ENCODE measurements around the gene ELMOD1.
"Not testable (repeated sequence)": the region's sequence is repeated elsewhere in the genome, so short reads cannot be mapped to it uniquely, and the experiment has no call there.

Gene ELMOD1

GRCh38 chr11:107590460-107591377 lies at the start of gene ELMOD1:
Gene ELMOD1 (plus strand): TSS chr11:107591147. CDS start chr11:107618190, 27,043 bp downstream.
- DNase-seq, result peak; percentile 33

DNA sequence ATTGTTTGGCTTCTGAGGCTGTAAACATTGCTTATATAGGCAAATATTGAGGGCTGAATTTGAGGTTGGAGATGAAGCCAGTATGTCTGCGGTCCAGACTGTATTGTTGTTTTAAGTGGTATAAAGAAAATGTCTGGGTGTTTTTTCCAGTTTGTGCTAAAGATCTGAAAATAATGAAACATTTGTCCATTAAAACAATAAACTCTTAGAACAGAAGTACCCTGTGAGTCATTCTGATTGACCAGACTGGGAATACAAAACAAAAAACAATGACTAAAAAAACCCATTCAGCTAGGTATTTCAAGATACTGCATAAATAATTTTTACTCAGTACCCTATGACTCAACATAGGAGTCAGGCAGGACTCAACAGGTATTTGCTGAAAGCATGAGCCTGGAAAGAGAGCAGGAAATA lies 45.8 kb upstream of the ELMOD1 start:
- no peak for DNase-seq

- no peak for DNase-seq
These were observed 43.0 kb upstream of the ELMOD1 start for GRCh38 chr11:107547961-107548360.

DNA sequence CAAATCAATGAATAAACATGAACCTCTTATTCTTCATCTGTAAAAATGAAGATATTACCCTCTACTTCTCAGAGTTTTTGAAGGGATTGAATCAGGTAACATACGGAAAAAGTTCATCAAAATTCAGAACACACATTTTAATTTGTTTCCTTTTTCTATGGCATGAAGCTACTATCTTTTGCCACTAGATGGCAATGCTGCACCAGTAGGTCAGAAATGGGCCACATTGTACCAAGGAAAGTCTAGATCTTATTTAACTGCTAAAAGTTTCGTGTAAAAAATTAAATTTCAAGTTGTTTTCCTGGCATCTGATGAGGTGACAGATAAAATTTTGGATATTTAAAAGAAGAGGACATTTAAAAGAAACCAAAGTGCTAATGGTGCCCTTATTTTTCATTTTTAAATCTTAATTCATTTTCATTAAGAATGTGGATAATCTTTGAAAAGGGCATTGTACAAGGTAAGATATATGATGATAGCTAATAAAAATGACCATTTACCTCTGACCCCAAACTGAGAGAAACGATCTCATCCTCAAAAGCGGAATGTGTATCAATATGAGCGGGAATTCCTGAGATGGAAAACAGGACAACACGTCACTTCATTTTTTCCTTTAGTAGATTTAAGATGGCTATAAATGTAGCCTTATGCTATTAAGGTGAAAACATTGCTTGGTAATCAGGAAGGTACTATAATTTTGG lies 41.5 kb upstream of the ELMOD1 start:
- no peak for DNase-seq

GRCh38 chr11:107549954-107550285 lies 41.0 kb upstream of the ELMOD1 start:
- no peak for DNase-seq

DNA sequence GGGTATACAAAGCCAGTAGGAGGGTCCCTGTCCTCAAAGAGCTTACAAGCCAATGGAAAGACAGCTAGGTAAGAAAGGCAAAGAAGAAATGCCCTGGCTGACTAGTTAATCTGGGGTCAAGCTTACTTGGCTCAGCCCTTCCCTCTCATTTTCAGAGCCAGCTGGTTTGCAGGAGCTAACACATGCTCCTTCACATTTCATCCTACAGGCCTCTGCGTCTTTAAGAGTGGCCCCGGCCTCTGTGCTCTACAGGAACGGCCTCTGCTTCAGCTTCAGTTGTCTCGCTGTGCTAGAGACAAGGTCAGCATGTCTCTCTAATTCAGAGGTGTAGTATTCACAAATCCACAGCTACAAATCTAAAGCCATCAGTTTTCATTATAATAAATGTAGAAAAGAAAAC lies 40.6 kb upstream of the ELMOD1 start:
- DNase-seq, result no peak

- no peak for DNase-seq
These were observed 29.3 kb upstream of the ELMOD1 start for GRCh38 chr11:107561688-107562087.

- DNase-seq, result no peak
These were observed 28.2 kb upstream of the ELMOD1 start for GRCh38 chr11:107562647-107563208.

DNA sequence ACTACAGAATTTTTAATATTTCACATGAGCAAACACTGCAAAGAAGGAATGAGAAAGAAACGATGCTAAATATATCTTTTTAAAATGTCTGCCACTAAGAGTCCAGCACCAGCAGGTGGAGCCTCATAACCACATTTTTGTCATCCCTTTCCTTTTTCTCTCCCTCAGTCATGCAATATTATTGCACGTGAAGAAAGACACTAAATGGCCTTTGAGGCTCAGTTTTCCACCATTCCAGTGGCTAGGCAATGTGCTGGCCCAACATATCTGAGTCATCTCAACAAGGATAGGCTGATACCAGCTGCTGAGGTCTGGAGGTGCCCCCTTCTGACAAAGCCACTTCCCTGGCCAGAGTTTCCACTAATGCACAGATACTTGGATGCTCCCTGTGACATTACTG lies 27.2 kb upstream of the ELMOD1 start:
- no peak for DNase-seq

GRCh38 chr11:107564877-107565218 lies 26.1 kb upstream of the ELMOD1 start:
- DNase-seq, result no peak

- DNase-seq, result peak; percentile 70
These were observed 25.6 kb upstream of the ELMOD1 start, which contains the start of gene ALKBH8 for GRCh38 chr11:107565219-107565937. Gene ALKBH8 (minus strand): TSS chr11:107565735. CDS start chr11:107560893, 4,842 bp downstream.

DNA sequence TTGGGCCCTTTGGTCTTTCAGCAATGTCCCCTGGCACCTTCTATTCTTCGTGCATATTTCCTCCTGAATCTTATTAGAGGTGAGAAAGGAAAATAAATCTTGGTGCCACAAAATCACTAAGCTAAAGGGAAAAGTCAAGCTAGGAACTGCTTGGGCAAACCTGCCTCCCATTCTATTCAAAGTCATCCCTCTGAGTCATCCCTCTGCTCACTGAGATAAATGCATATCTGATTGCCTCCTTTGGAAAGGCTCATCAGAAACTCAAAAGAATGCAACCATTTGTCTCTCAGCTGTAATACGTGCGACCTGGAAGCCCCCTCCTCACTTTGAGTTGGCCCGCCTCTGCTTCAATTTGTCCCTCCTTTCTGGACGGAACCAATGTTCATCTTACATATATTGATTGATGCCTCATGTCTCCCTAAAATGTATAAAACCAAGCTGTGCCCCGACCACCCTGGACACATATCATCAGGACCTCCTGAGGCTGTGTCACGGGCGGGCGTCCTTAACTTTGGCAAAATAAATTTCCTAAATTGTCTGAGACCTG lies 24.9 kb upstream of the ELMOD1 start:
- not testable (repeated sequence) for DNase-seq

GRCh38 chr11:107566569-107566968 lies 24.4 kb upstream of the ELMOD1 start:
- no peak for DNase-seq

DNA sequence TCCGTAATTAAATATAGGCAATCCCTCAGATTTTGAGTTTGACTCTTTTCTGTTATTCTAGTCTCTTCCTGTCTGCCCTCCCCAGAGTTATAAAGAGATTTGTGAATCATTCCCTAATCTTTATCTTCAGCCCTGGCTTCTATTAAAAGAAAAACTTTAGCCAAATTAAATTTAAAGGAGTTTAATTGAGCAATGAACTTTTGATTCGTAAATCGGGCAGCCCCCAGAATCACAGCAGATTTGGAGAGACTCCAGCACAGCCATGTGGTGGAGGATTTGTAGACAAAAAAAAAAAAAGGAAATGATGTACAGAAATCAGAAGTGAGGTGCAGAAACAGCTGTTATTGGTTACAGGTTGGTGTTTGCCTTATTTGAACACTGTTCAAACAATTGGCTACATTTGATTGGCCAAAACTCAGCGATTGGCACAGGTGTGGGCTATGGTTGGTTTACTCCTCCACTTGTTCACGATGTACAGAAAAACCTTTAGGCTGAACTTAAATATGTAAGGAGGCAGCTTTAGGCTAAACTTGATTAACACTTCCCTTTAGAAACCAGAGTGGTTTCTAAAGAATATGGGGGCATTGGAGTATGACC lies 23.1 kb upstream of the ELMOD1 start:
- DNase-seq, result no peak

DNA sequence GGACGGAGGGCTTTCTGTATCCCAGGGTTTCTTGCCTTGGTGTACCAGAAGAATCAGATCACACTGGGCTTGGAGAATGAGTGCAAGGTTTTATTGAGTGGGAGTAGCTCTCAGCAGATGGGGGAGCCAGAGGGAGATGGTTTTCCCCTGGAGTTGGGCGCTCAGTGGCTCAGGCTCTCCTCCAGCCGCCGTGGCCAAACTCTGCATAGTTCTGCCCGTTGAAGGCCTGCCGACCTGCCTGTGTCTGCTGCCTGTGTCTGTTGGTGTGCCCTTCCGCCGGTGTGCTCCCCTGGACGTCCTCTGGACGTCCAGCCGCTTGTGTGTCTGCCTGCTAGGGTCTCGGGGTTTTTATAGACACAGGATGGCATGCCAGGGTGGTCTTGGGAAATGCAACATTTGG lies 20.9 kb upstream of the ELMOD1 start:
- no peak for DNase-seq

DNA sequence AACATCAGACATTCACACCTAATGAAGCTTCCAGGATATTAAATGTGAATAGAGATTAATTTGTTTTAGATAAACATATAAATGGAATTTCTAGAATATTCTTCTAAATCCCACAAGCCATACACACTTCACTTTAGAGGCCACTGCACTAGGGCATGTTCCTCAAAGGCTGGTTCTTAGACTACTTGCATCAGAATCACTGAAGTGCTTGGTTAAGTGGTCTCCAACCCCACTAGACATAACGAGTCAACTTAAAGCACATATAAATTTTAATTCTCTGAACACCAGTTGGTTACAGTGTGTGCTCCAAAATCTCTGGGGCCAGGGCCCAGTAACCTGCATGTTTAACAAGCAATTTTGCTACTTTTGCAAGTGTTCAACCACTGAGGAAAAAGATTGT lies 17.5 kb upstream of the ELMOD1 start:
- DNase-seq, result no peak

DNA sequence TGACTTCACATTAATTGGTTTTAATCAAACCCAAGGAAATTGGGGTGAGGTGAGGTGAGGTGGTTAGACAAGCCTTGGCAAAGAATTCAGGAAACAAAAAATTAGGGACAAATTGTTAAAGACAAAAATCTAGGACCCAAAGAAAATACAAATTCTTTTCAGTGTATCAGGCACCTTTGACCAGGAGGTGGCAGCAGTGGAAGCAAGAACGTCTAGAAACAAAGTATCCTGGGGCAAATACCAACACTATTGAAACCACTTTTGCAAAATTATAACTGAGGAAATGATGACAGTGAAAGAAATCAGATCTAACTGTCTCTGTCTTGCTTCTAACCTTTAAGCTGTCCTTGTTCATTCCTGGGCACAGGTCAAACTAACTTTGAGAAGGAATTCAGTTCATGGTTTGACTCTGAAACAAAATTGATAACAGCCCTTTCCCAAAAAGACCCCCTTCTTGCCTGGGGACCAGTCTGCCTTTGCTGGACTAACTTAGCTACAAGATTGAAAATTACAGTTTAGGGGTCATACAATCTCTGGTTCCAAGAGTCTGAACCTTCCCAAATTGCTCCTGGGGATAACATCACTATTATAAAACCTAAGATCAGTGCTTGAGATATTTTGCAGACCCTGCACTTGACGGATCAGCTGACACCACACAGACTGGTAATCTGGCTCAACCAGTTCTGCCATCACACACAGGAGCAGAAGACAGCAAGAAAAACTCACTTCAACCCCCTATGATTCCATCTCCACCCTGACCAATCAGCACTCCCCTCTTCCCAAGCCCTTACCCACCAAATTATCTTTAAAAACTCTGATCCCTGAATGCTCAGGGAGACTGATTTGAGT lies 14.2 kb upstream of the ELMOD1 start:
- peak; percentile 54 for DNase-seq

GRCh38 chr11:107577346-107577711 lies 13.6 kb upstream of the ELMOD1 start:
- DNase-seq, result no peak

- DNase-seq, result not testable (repeated sequence)
These were observed 11.8 kb upstream of the ELMOD1 start for GRCh38 chr11:107579169-107579568.

DNA sequence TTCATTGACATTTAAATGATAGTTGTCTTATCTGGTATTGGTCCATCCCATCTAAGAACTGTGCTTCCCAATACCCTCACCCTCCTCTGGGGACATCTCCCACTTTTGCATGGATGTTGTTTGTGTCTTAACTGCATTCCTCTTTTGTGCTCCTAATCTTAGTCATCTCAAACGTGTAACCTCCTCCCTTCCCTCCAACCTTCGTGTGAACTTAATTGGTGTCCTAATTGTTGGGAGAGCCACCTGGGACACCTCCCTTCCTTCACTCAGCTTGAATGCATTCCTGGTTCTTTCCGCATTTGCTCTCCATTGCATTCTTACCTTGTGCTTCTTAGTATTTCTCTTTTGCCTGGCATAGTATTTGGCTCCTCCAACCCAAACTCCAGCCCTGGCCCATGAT lies 9.8 kb upstream of the ELMOD1 start:
- no peak for DNase-seq

- DNase-seq, result no peak
These were observed 7.2 kb upstream of the ELMOD1 start for GRCh38 chr11:107583629-107584195.

Data from stimulated activated CD4-positive, alpha-beta T cell treated with anti-CD3 and anti-CD28 coated beads, Interleukin-12 subunit alpha, Interleukin-12 subunit beta, amount 100 ng/mL, for 4 hours (primary cell).